OCI-LY7 (cell line): Measurements from ENCODE around the gene TPRG1. TPM values are rescaled to one million over a fixed set of nuclear protein-coding genes. Genes with fewer than 3 reads are reported as not detected.

Experiments used
- BruUV-seq: library from RNA; stranded (reverse); fragments of 400-500 nt; replicated peaks from 2 replicates; lab custom pipeline; 2021; lab: Mats Ljungman, UMichigan
- CTCF ChIA-PET: fragments of 300-600 bp; sonication (Branson Sonifier 250); formaldehyde crosslinking; loops from one replicate; lab custom pipeline; 2022; ENCODE audit warnings: antibody characterized with exemption; ENCODE audit not compliant: unreplicated experiment; lab: Charles Lee
- POLR2A ChIA-PET: fragments of 300-600 bp; sonication (Branson Sonifier 250); formaldehyde crosslinking; loops from one replicate; lab custom pipeline; 2022; ENCODE audit warnings: antibody characterized with exemption; lab: Charles Lee
- DNase-seq: peaks from one replicate; pipeline ENCODE4 v3.0.0-alpha.2; 2015; ENCODE audit warnings: low spot score
- H2AFZ ChIP-seq: fragments of 200-600 bp; sonication (generic), shearing (Covaris generic); 2 replicates; pipeline ENCODE4 v1.6.1; 2014; ENCODE audit warnings: mild to moderate bottlenecking, antibody characterized with exemption, low read length, moderate library complexity
- H3K27ac ChIP-seq: fragments of 200-600 bp; sonication (generic); 2 replicates; pipeline ENCODE4 v1.5.1; 2014; ENCODE audit warnings: mixed run types, low read depth, mild to moderate bottlenecking, moderate library complexity, low read length, inconsistent platforms; ENCODE audit not compliant: poor library complexity, severe bottlenecking
- H3K36me3 ChIP-seq: fragments of 200-600 bp; sonication (generic); 2 replicates; pipeline ENCODE4 v1.6.1; 2014; ENCODE audit warnings: mild to moderate bottlenecking, antibody characterized with exemption, low read length, moderate library complexity, mixed read lengths; ENCODE audit not compliant: insufficient read depth
- H3K4me1 ChIP-seq: fragments of 200-600 bp; sonication (generic); 2 replicates; pipeline ENCODE4 v1.5.1; 2014; ENCODE audit warnings: mild to moderate bottlenecking, low read length; ENCODE audit not compliant: insufficient read depth, poor library complexity, severe bottlenecking
- H3K4me2 ChIP-seq: fragments of 200-600 bp; sonication (generic); 2 replicates; pipeline ENCODE4 v1.6.1; 2014; ENCODE audit warnings: mild to moderate bottlenecking, low read length
- H3K4me3 ChIP-seq: fragments of 200-600 bp; sonication (generic); 2 replicates; pipeline ENCODE4 v1.5.1; 2014; ENCODE audit warnings: mild to moderate bottlenecking, low read depth, low read length; ENCODE audit not compliant: poor library complexity, severe bottlenecking
- H3K79me2 ChIP-seq: fragments of 200-600 bp; sonication (generic); 2 replicates; pipeline ENCODE4 v1.6.1; 2016; ENCODE audit warnings: low read depth, mild to moderate bottlenecking, low read length, moderate library complexity, mixed read lengths; ENCODE audit not compliant: insufficient read depth
- H3K9me2 ChIP-seq: fragments of 200-600 bp; sonication (generic); 2 replicates; pipeline ENCODE4 v1.6.1; 2016; ENCODE audit warnings: mild to moderate bottlenecking, low read length, mixed read lengths; ENCODE audit not compliant: insufficient read depth
- H3K9me3 ChIP-seq: fragments of 200-600 bp; sonication (generic); 2 replicates; pipeline ENCODE4 v1.6.1; 2014; ENCODE audit warnings: mild to moderate bottlenecking, mixed run types, low read length, mixed read lengths
- H4K20me1 ChIP-seq: fragments of 200-600 bp; sonication (generic); 2 replicates; pipeline ENCODE4 v1.6.1; 2014; ENCODE audit warnings: mild to moderate bottlenecking, antibody characterized with exemption, low read length, moderate library complexity, mixed read lengths; ENCODE audit not compliant: insufficient read depth
- CTCF ChIP-seq: fragments of 200-600 bp; sonication (generic); conservative IDR thresholded peaks from 2 replicates; pipeline ENCODE4 v1.5.1; 2014; ENCODE audit warnings: mild to moderate bottlenecking, antibody characterized with exemption, low read length, moderate library complexity, mixed read lengths
- EZH2phosphoT487 ChIP-seq: fragments of 200-600 bp; sonication (generic); IDR thresholded peaks from 2 replicates; pipeline ENCODE4 v1.6.1; 2018; ENCODE audit warnings: low read depth, borderline replicate concordance, mild to moderate bottlenecking, mixed run types, antibody characterized with exemption, low read length, moderate library complexity, mixed read lengths
- intact Hi-C: fragments of 100-400 bp; cut with micrococcal nuclease; formaldehyde crosslinking; loops from one replicate; pipeline ENCODE4 v1.10.0; 2022; ENCODE audit not compliant: unreplicated experiment
- total RNA-seq, 2 experiments: library from RNA; depleted of rRNA in 1 of 2; stranded (reverse); fragments of >200 nt in 1 of 2; shearing (Covaris generic) in 1 of 2; gene quantifications; 2 replicates each; pipeline ENCODE4 v1.2.3, GENCODE V29; 2014 to 2022

Gene TPRG1
- total RNA-seq, 2 experiments from 2014 or later = 0.92 TPM; not detected in 1

DNA sequence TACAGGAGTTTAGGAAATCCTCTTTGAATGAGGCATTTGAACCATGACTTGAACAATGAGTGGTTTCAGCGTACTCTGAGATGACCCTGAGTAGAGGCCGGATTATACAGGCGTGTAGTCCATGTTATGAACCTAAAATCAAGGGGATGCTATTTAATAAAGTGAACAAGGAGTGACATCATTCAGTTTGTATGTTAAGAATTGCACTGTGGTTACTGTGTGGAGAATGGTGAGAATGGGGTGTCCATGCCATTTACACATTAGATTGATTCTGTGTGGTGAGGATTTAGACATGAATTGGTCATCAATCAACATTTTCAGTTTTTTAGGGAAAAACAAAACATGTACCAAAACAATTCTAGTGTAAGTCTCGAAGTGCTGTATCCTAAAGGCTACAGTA lies 65.8 kb downstream of the TPRG1 start:
- H2AFZ ChIP-seq = no peak overlapping the region
- BruUV-seq = no TSS peak
- no peaks in the 10 kb centered on the region for H3K9me2 ChIP-seq
- no peaks in the 10 kb centered on the region for H3K36me3 ChIP-seq
- no peaks in the 10 kb centered on the region for H4K20me1 ChIP-seq
- TF ChIP-seq CTCF (no peak), EZH2phosphoT487 (no peak)
- POLR2A ChIA-PET = no interaction called here
- CTCF ChIA-PET = no interaction called here
- DNase-seq = no peak
- no peaks in the 10 kb centered on the region for H3K4me1 ChIP-seq
- no peak overlapping the region for H3K27ac ChIP-seq
- intact Hi-C loops = no loop called here
- no peak overlapping the region for H3K4me2 ChIP-seq
- no peaks in the 10 kb centered on the region for H3K9me3 ChIP-seq
- H3K79me2 ChIP-seq = no peaks in the 10 kb centered on the region
- H3K4me3 ChIP-seq = no peak overlapping the region

GRCh38 chr3:189238071-189238470 lies 66.3 kb downstream of the TPRG1 start:
- BruUV-seq = no TSS peak
- no peak overlapping the region for H2AFZ ChIP-seq

More at GRCh38 chr3:189238071-189238470, 66.3 kb downstream of the TPRG1 start:
- intact Hi-C loops = no loop called here
- H3K9me2 ChIP-seq = no peaks in the 10 kb centered on the region
- no peaks in the 10 kb centered on the region for H3K9me3 ChIP-seq
- no peaks in the 10 kb centered on the region for H3K36me3 ChIP-seq
- ChIA-PET POLR2A (no interaction called here), CTCF (no interaction called here)
- H3K4me3 ChIP-seq = no peak overlapping the region
- no peak overlapping the region for H3K4me2 ChIP-seq
- no peaks in the 10 kb centered on the region for H3K4me1 ChIP-seq
- no peak overlapping the region for H3K27ac ChIP-seq
- H3K79me2 ChIP-seq = no peaks in the 10 kb centered on the region
- no peak for DNase-seq
- TF ChIP-seq EZH2phosphoT487 (no peak), CTCF (no peak)
- H4K20me1 ChIP-seq = no peaks in the 10 kb centered on the region
